Measurements from ENCODE around the gene IGF1R.
"Not testable (repeated sequence)": the region's sequence is repeated elsewhere in the genome, so short reads cannot be mapped to it uniquely, and the experiment has no call there.

Gene IGF1R

GRCh38 chr15:98647774-98648653 lies at the start of gene IGF1R:
Gene IGF1R (plus strand): TSS chr15:98648539. CDS start chr15:98649582, 1,043 bp downstream.
- DNase-seq (ENCODE audit: low read depth, low spot score): peak; percentile 65

GRCh38 chr15:98599909-98600691 lies 48.2 kb upstream of the IGF1R start:
- peak; percentile 14 for DNase-seq (ENCODE audit: low read depth, low spot score)

GRCh38 chr15:98604983-98605382 lies 43.4 kb upstream of the IGF1R start:
- DNase-seq (ENCODE audit: low read depth, low spot score): no peak

- no peak for DNase-seq (ENCODE audit: low read depth, low spot score)
Observed at GRCh38 chr15:98609144-98609852, 39.0 kb upstream of the IGF1R start.

- no peak for DNase-seq (ENCODE audit: low read depth, low spot score)
Observed at GRCh38 chr15:98610991-98611390, 37.3 kb upstream of the IGF1R start.

GRCh38 chr15:98611808-98612207 lies 36.5 kb upstream of the IGF1R start:
- DNase-seq (ENCODE audit: low read depth, low spot score): no peak

- DNase-seq (ENCODE audit: low read depth, low spot score): no peak
Observed at GRCh38 chr15:98612490-98613110, 35.7 kb upstream of the IGF1R start.

- DNase-seq (ENCODE audit: low read depth, low spot score): no peak
Observed at GRCh38 chr15:98614681-98615080, 33.7 kb upstream of the IGF1R start.

- DNase-seq (ENCODE audit: low read depth, low spot score): no peak
Observed at GRCh38 chr15:98616397-98616796, 31.9 kb upstream of the IGF1R start.

GRCh38 chr15:98617328-98617980 lies 30.9 kb upstream of the IGF1R start:
- no peak for DNase-seq (ENCODE audit: low read depth, low spot score)

GRCh38 chr15:98618576-98618975 lies 29.8 kb upstream of the IGF1R start:
- DNase-seq (ENCODE audit: low read depth, low spot score): not testable (repeated sequence)

- no peak for DNase-seq (ENCODE audit: low read depth, low spot score)
Observed at GRCh38 chr15:98620020-98620419, 28.3 kb upstream of the IGF1R start.

GRCh38 chr15:98621021-98621420 lies 27.3 kb upstream of the IGF1R start:
- DNase-seq (ENCODE audit: low read depth, low spot score): no peak

- DNase-seq (ENCODE audit: low read depth, low spot score): no peak
Observed at GRCh38 chr15:98625614-98626013, 22.7 kb upstream of the IGF1R start.

- no peak for DNase-seq (ENCODE audit: low read depth, low spot score)
Observed at GRCh38 chr15:98626153-98626552, 22.2 kb upstream of the IGF1R start.

GRCh38 chr15:98628216-98628615 lies 20.1 kb upstream of the IGF1R start:
- no peak for DNase-seq (ENCODE audit: low read depth, low spot score)

GRCh38 chr15:98635848-98636247 lies 12.5 kb upstream of the IGF1R start:
- no peak for DNase-seq (ENCODE audit: low read depth, low spot score)

- no peak for DNase-seq (ENCODE audit: low read depth, low spot score)
Observed at GRCh38 chr15:98643115-98643514, 5.2 kb upstream of the IGF1R start.

GRCh38 chr15:98646546-98647025 lies 1.8 kb upstream of the IGF1R start:
- no peak for DNase-seq (ENCODE audit: low read depth, low spot score)

GRCh38 chr15:98647026-98647773 lies 1.1 kb upstream of the IGF1R start:
- peak; percentile 42 for DNase-seq (ENCODE audit: low read depth, low spot score)

Measured in activated naive CD8-positive, alpha-beta T cell treated with anti-CD3 and anti-CD28 coated beads, Interleukin-2, amount 50 U/mL, for 16 hours (primary cell).